SK-MEL-5 (cell line): ENCODE measurements around the gene QSOX1. TPM values are rescaled to one million over a fixed set of nuclear protein-coding genes. Genes with fewer than 3 reads are reported as not detected.

Experiments used
- DNase-seq: peaks from one replicate; pipeline ENCODE4 v3.0.0-alpha.2; 2016; ENCODE audit warnings: low read depth, low spot score
- in situ Hi-C: cut with HindIII; loops from 2 replicates; pipeline ENCODE4 v1.10.0; 2016; ENCODE audit warnings: low sequenced_read_pairs, high pct_unique_total_duplicates, low pct_unique_long_range_greater_than_20kb
- total RNA-seq: library from RNA; depleted of rRNA; stranded (reverse); fragments of >200 nt; shearing (Covaris generic); gene quantifications from 2 replicates; pipeline ENCODE4 v1.2.3, GENCODE V29; 2014; rRNA removed

QSOX1 gene
- total RNA-seq, 1 experiment from 2014 or later, result 66.9 TPM

DNA sequence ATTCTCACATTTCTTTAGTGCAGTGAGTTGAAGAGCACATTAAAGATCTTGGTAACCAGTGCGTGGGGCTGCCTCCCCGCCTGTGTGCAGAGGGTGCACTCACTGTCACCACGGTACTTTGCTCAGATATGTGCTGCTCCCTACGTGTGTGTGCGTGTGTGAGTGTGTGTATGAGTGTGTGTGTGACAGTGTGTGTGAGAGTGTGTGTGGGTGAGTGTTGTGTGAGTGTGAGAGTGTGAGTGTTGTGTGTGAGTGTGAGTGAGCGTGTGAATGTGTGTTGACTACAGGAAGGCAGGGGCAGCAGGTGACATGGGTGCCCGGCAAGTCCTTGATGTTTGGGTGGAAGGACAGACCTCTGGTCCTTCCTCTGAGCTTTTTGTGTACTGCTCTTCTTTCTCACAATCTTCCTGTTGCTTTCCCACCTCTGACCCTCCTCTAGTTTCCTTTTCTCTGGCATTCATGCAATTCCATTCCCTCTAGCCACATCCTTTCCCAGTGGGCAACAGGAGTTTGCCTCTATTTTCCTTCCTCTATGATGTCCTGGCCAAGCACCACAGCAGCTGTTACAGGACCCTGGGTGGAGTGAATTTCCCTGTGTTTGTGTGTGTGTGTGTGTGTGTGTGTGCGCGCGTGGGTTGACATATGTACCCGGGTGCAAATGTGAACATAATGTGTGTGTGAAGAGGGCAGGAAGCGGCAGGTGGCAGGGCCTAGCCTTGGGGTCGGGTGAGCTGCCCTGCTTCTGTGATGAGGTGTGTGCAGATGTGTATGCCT is 95.2 kb downstream of the QSOX1 start:
- in situ Hi-C loops, result no loop called here
- DNase-seq, result no peak

DNA sequence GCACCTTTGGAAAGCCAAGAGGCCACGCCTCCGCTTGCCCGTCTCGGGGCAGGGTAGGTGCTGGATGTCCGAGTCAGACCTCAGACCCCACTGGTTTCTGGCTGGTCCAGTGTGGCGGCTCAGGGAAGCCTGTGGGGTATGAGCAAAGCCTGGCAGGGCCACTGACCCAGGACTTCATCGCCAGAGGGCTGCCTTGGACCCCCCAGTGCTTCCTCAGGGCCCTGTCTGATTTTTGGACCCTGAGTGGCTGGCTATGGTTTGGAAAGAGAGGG is 95.8 kb downstream of the QSOX1 start:
- in situ Hi-C loops, result no loop called here
- DNase-seq, result no peak

DNA sequence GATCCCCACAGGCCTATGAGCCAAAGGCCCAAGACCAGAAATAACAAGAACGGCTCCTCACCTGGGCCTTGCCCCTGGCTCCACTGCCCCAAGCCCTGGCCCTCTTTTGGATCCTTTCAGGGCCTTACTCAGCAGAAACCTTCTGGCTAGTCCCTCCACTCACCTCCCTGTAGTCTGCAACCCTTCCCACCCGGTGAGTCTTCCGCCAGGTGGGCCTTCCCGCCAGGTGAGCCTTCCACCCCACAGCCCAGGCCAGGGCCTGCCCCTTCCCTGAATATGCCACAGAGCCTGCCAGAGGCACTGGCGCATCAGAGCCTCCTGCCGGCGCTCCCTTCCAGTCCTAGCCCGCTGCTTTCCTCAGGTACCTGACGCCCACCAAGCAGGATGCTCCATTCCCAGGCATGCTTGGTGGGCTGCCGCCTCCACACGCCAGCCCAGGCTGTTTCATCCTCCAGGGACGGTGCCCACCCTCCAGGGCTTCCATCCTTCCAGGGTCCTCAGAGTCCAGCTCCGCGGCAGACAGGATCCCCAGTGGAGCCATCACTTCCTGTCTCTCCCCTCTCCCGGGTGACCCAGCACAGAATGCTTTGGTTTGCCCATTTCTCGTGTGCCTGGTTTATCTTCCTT is 96.3 kb downstream of the QSOX1 start:
- DNase-seq, result no peak
- in situ Hi-C loops, result no loop called here

DNA sequence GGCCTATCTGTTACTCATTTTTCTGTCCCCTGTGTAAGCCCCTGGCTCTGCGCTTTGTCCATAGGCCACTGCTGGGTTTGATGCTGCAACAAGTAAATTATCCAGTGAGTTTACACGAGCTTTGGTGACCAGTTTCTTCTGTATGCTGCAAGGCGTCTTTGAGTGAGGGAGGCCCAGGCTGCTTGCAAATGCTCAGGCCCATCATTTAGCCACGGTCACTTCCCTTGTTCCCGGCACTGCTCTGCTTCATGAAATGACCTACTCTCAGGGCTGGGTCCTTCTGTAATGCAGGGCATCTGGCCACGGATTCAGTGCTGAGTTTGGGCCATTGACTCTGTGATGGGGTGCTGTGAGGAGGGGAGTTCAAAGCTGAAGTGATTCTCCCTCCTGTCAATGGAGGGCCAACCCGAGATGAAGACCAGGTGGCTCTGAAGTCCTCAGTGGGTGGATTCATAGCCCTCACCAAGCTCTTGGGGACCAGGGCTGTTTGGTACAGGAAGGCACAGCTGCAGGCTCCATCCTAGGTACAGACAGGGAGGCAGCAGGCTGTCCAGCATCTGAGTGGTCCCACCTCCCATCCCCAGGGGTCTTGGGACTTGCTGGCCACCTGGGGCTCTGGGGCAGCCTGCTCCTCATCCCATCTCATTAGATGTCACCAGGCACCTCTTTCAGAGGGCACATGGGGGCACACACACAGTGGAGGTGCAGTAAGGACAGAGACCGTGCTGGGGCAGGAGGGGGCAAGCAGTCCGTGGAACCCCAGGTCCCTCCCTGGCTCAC is 97.0 kb downstream of the QSOX1 start:
- in situ Hi-C loops, result no loop called here
- DNase-seq, result no peak

- peak; percentile 75 for DNase-seq
- in situ Hi-C loops, result no loop called here
These were observed 98.2 kb downstream of the QSOX1 start for GRCh38 chr1:180252638-180253536.

Other genes with a start within 250 kb of the QSOX1 start
- gene CEP350, start 200.1 kb upstream of the QSOX1 start, total RNA-seq, result 57.5 and 58.2 TPM in 2 replicates
- 0.13 and 0.61 TPM in 2 replicates for gene LHX4, start 75.4 kb downstream of the QSOX1 start, total RNA-seq